ENCODE data around the gene EPHA1.

DNA sequence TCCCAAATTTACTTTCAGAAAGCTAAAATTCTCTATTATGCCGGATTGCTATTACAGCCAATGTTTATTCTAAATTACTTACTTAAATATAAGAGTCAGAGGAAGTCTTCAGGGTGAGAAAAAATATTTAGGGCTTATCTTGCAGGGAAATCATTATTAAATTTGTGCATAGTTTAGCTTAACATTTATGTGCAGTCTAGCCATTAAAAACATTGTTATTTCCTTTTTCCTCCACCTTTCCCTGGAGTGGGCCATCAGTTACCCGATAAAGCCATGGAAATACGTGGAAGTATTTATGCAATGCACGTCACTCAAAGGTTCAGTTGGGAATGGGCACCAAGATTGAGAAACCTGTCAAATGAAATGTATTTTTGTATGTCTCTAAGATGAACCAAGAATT, 25.1 kb upstream of the EPHA1 start:
- TF ChIP-seq, protein P1, sequence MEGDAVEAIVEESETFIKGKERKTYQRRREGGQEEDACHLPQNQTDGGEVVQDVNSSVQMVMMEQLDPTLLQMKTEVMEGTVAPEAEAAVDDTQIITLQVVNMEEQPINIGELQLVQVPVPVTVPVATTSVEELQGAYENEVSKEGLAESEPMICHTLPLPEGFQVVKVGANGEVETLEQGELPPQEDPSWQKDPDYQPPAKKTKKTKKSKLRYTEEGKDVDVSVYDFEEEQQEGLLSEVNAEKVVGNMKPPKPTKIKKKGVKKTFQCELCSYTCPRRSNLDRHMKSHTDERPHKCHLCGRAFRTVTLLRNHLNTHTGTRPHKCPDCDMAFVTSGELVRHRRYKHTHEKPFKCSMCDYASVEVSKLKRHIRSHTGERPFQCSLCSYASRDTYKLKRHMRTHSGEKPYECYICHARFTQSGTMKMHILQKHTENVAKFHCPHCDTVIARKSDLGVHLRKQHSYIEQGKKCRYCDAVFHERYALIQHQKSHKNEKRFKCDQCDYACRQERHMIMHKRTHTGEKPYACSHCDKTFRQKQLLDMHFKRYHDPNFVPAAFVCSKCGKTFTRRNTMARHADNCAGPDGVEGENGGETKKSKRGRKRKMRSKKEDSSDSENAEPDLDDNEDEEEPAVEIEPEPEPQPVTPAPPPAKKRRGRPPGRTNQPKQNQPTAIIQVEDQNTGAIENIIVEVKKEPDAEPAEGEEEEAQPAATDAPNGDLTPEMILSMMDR (IDR thresholded peaks at IDR 0.05; ENCODE audit: extremely low read depth in 1 of 2, insufficient read depth in 1 of 2, low read depth in 1 of 2, low read length in 2 of 2), result no peak
- TF ChIP-seq, protein P2, sequence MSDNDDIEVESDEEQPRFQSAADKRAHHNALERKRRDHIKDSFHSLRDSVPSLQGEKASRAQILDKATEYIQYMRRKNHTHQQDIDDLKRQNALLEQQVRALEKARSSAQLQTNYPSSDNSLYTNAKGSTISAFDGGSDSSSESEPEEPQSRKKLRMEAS (IDR thresholded peaks at IDR 0.05; ENCODE audit: insufficient read depth, insufficient read length), result no peak
- TF ChIP-seq EZH2 (IDR thresholded peaks at IDR 0.05; ENCODE audit: borderline replicate concordance, low read depth, low read length, severe bottlenecking), result no peak
- no peak for TF ChIP-seq MYC (IDR thresholded peaks at IDR 0.05; ENCODE audit: low read depth, low read length)
- no peak for TF ChIP-seq POLR2AphosphoS5 (IDR thresholded peaks at IDR 0.05; ENCODE audit: insufficient read depth, low read depth, low read length)
- no peak for TF ChIP-seq POLR2A (IDR thresholded peaks at IDR 0.05; ENCODE audit: low read depth, low read length)
- no peak for TF ChIP-seq JUN (IDR thresholded peaks at IDR 0.05; ENCODE audit: borderline replicate concordance, insufficient read depth, insufficient read length, low read depth)
- TF ChIP-seq GATA2 (IDR thresholded peaks at IDR 0.05; ENCODE audit: insufficient read depth, insufficient read length, low read depth, low read length), result peak; percentile 57
- no peak for TF ChIP-seq FOS (IDR thresholded peaks at IDR 0.05; ENCODE audit: borderline replicate concordance, insufficient read depth, low read length)

Data from endothelial cell of umbilical vein (primary cell).